MM.1S (cell line): Measurements from ENCODE around the gene PLEKHH2.

Experiments
- EZH2 ChIP-seq: fragments of 300-600 bp; sonication (generic); optimal IDR thresholded peaks from 2 replicates; pipeline ENCODE3; 2017; ENCODE audit warnings: low read depth, mild to moderate bottlenecking, antibody characterized with exemption, low read length, mixed read lengths
- TF ChIP-seq, protein P1 (sequence below): fragments of 300-600 bp; sonication (generic); IDR thresholded peaks from 2 replicates; pipeline ENCODE4 v1.5.1; 2016; ENCODE audit warnings: antibody characterized with exemption, low read length, mixed read lengths

DNA sequence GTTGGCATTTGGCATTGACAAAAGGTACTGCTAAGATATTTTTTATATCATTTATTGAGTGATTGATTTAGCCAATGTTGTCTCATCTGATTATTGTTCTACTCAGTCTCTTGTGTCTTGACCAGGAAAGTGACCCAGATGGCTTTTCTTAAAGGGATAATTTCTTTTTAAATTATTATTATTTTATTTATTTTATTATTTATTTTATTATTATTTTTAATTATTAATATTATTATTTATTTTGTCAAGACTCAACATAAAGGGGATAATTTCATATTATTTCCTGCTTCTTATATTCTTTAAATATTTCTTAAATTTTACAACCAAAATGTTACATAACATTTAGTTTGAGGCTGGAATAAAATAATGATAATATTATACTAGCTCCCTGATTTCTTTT lies 163.8 kb downstream of the PLEKHH2 start:
- TF ChIP-seq, protein P1, sequence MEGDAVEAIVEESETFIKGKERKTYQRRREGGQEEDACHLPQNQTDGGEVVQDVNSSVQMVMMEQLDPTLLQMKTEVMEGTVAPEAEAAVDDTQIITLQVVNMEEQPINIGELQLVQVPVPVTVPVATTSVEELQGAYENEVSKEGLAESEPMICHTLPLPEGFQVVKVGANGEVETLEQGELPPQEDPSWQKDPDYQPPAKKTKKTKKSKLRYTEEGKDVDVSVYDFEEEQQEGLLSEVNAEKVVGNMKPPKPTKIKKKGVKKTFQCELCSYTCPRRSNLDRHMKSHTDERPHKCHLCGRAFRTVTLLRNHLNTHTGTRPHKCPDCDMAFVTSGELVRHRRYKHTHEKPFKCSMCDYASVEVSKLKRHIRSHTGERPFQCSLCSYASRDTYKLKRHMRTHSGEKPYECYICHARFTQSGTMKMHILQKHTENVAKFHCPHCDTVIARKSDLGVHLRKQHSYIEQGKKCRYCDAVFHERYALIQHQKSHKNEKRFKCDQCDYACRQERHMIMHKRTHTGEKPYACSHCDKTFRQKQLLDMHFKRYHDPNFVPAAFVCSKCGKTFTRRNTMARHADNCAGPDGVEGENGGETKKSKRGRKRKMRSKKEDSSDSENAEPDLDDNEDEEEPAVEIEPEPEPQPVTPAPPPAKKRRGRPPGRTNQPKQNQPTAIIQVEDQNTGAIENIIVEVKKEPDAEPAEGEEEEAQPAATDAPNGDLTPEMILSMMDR: no peak
- no peak for TF ChIP-seq EZH2
